GM18507 (cell line): ENCODE data around the gene RNF224.
A peak's percentile ranks its signal among the peaks of the same experiment; 100 is the strongest.
"Not testable (repeated sequence)": the region's sequence is repeated elsewhere in the genome, so short reads cannot be mapped to it uniquely, and the experiment has no call there.

ENCODE experiments used
- DNase-seq: peaks from one replicate; pipeline ENCODE4 v3.0.0; 2011; ENCODE audit warnings: low read depth; ENCODE audit not compliant: insufficient read length; ENCODE audit errors: extremely low spot score
- FAIRE-seq: peaks from 2 replicates; lab custom pipeline; 2011; peaks lifted over from hg19 to GRCh38; lab: Jason Lieb, UNC

The RNF224 gene

DNA sequence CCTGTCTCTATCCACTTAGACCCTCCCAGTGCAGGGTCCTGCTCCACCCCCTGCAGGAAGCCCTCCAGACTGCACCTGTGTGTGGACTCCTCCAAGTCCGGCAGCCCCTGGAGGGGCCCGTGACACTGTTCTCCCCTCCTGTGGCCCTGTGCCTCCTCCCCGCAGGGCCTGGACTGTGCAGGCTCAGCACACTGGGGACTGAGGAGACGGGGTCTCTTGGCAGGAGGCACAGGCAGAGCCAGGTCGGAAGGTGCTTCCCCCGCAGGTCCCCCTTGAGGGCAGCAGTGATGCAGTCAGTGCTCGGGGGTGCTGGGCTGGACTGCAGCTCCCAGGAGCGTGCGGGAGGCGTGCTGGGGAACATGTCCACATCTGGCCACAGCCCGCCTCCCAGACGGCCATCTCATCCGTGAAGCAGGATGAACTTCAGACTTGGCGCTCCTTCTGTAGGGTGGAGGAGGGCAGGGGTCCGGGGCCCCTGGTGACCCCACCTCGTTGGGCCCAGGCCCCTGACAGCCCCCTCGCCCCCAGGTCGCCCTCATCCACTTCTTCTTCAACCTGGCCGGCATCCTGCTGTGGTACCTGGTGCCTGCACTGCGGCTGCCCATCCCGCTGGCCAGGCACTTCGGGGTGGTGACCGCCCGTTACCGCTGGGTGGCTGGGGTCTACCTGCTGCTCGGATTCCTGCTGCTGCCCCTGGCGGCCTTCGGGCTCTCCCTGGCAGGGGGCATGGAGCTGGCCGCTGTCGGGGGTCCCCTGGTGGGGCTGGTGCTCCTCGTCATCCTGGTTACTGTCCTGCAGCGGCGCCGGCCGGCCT is 8.3 kb downstream of the RNF224 start:
- DNase-seq (no peak), FAIRE-seq (no peak)

DNA sequence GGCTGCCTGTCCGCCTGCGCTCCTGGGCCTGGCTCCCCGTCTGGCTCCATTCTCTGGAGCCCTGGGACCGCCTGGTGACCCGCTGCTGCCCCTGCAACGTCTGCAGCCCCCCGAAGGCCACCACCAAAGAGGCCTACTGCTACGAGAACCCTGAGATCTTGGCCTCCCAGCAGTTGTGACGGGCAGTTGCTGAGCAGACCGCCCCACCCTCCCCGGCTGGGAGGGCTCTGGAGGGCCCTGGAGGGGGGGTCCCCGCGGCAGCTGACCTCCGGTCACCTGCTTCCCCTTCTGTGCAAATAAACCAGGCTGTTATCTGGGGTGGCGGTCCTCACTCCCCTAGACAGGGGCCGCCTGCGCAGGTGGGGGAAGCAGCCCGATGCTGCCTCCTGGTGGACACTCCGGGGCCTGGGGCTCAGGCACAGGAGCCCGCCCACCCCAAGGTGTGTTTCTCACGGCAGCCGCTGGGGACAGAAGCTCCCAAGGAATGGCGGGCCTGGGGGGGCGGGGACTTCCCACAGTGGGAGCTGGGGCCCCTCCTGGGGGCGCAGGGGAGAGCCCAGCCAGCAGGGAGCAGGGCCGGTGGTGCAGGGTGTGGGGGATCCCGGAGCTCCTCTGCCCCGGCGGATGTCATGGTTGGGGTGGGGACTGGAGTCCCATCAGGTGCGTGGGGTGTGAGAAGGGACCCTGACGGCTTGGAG is 9.1 kb downstream of the RNF224 start:
- DNase-seq (peak; percentile 92), FAIRE-seq (peak; percentile 93)

DNA sequence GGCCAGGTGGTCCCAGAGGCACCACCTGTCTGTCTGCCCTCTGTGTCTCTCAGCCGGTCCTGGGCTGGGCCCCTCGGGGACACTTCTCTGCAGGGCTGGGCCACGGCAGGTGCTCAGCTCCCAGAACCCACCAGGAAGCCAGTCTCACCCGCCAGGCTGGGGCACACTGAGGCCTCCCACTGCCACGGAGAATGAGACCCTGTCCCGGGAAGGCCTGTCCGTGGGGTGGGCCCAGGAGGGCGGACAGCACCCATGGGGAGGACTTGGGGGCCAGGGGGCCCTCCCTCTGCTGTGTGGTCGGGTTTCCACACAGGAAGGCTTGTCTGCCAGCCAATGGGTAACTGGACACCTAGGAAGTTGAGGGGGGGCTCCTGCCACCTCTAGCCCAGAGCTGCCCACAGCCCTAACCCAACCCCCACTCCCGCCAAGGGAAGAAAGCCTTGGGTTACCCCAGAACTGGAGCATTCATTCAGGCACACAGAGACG is 9.7 kb downstream of the RNF224 start:
- no peak for DNase-seq
- FAIRE-seq = no peak

DNA sequence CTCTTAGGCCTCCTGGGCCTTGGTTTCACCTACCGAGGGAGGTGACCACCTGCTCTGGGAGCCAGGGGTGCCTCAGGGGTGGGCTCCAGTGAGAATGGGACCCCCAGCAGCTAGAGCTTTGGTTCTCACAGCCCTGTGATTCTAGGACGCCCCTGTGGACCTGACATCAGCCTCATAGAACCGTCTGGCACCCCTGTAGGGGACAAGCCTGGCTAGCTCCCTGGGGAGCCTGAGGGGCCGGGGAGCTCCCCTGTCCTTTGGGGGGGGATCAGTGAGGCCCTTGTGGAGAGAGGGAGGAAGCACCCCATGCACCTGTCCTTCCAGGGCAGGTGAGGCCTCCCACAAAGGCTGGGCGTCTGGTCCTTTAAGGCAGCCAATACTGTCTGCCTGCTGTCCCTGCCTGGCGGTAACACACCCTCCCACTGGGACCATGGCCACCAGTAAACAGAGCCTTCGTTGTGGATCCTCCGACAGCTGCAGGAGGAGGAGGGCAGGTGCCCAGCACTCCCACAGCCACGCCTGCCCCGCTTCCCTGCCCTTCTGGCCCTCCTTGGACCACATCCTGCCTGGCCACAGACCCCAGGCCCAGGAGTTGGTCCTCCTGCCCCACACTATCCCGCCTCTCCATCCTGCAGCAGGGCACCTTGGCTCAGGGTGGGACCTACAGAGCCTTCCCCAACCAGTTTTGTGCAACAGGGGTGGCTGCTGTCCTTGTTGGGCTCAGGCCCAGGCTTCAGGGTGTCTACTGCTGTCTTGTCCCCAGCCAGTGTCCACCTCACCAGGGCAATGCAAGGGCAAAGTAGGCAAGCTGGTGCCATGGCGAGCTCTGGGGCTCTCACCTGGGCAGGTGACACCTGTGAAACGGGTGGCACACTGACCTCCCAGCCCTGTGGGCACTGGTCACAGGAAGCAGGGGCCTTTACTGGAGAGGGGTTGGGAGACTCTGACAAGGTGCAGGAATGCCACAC is 10.7 kb downstream of the RNF224 start:
- FAIRE-seq = no peak

DNA sequence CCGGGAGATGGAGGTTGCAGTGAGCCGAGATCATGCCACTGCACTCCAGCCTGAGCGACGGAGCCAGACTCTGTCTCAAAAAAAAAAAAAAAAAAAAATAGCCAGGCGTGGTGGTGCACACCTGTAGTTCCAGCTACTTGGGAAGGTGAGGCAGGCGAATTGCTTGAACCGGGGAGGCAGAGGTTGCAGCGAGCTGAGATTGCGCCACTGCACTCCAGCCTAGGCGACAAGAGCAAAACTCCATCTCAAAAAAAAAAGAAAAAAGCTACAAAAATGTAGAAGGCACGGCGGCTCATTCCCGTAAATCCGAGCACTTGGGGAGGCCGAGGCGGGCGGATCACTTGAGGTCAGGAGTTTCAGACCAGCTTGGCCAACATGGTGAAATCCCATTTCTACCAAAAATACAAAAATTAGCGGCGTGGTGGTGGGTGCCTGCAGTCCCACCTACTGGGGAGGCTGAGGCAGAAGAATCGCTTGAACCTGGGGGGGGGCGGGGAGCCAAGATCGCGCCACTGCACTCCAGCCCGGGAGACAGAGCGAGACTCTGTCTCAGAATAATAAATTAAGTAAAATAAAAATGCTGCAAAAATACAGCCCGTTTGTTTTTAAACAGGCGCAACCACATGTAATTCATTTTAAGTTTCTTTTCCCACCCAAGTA is 12.4 kb downstream of the RNF224 start:
- DNase-seq, FAIRE-seq: not testable (repeated sequence)

More for the DNA sequence above, 10.7 kb downstream of the RNF224 start:
- no peak for DNase-seq

DNA sequence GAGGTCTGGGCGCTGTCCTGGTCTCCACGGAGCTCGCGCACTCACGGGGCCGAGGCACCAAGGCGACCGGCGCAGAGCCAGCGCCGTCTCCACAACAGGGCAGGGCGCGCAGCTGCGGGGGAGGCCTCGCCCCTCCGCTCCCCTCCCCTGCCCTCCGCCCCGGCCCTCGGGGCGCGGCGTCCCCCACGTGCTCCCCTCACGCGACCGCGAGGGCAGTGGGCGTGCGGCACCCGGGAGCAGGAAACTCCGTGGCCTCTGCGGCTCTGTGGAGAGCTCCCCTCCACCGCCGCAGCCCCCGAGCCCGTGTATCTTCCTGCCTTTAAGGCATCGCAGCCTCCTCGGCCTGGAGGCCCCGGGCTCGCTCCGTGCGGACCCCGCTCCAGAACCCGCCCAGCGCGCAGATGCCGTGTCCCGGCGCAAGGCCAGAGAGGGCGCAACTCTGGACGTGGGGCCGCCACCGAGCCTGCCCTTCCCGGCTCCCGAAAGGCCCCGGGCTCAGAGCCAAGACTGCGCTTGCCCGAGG is 13.1 kb downstream of the RNF224 start:
- FAIRE-seq (no peak), DNase-seq (no peak)

DNA sequence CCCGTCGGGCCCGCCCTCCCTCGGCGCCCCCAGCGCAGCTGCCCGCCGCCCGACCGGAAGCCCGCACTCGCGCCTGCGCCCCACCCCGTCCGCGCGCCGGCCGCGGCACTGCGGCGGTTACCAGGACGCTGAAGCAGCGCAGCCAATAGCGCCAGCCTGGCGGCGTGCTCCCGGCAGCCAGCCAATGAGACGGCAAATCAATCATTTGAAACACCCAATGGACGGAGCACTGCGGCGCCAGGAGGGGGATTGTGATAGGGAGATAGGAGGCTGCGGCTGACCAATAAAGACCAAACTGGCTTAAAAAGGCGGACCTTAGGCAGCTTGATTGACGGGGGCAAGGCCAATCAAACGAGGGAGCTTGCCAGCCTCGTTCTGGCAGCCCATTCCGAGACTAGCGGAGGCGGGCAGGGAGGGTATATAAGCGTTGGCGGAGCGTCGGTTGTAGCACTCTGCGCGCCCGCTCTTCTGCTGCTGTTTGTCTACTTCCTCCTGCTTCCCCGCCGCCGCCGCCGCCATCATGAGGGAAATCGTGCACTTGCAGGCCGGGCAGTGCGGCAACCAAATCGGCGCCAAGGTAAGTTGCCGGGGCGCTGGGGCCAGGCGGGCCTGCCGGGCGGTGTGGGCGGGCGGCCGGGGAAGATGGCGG is 13.7 kb downstream of the RNF224 start, which contains the start of gene TUBB4B:
Gene TUBB4B (plus strand): TSS at position 447 of the 649 bp plus-strand sequence. CDS start 74 bp downstream, at position 521.
- peak; percentile 97 for DNase-seq
- peak; percentile 100 for FAIRE-seq

DNA sequence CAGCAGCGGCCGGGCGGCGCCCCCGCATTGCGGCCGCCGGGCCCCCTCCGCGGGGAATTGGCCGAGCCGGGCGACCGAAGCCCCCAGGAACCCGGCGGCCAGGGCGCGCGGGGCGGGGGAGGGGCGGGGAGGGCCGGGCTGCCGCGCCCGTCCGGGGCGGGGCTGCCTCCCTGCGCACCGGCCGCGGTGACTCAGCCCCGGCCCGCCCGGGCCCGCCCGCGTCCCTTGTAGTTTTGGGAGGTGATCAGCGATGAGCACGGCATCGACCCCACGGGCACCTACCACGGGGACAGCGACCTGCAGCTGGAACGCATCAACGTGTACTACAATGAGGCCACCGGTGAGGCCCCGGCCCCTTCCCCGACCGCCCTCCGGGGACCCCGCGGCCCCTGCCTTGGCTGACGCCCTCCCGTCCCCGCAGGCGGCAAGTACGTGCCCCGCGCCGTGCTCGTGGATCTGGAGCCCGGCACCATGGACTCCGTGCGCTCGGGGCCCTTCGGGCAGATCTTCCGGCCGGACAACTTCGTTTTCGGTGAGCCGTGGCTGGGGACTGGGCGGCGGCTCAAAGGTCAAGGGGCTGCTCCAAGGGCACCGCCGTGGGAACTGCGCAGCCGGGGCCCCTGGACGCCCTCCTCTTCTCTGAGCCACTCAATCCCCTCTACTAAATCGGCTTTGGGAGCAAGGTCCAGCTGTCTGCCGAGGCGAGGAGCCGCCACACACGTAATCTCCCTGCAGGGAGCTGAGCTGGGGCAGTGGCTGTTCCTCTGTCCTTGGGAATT is 14.4 kb downstream of the RNF224 start:
- FAIRE-seq = no peak
- DNase-seq = no peak

DNA sequence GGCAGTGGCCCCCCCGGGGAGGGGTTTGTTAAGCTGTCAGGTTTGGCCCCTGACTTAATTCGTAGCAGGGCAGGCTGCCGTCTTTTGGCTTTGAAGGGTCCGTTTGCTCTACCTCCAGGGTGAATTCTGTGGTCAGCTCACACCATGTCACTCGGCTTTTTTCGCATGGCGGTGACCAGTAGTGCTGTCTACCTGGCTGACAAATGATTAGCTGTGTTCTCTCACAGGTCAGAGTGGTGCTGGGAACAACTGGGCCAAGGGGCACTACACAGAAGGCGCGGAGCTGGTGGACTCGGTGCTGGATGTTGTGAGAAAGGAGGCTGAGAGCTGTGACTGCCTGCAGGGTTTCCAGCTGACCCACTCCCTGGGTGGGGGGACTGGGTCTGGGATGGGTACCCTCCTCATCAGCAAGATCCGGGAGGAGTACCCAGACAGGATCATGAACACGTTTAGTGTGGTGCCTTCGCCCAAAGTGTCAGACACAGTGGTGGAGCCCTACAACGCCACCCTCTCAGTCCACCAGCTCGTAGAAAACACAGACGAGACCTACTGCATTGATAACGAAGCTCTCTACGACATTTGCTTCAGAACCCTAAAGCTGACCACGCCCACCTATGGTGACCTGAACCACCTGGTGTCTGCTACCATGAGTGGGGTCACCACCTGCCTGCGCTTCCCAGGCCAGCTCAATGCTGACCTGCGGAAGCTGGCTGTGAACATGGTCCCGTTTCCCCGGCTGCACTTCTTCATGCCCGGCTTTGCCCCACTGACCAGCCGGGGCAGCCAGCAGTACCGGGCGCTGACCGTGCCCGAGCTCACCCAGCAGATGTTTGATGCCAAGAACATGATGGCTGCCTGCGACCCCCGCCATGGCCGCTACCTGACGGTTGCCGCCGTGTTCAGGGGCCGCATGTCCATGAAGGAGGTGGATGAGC is 15.2 kb downstream of the RNF224 start:
- DNase-seq (no peak), FAIRE-seq (no peak)

DNA sequence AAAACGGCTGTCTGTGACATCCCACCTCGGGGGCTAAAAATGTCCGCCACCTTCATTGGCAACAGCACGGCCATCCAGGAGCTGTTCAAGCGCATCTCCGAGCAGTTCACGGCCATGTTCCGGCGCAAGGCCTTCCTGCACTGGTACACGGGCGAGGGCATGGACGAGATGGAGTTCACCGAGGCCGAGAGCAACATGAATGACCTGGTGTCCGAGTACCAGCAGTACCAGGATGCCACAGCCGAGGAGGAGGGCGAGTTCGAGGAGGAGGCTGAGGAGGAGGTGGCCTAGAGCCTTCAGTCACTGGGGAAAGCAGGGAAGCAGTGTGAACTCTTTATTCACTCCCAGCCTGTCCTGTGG is 15.9 kb downstream of the RNF224 start:
- not testable (repeated sequence) for FAIRE-seq, DNase-seq

DNA sequence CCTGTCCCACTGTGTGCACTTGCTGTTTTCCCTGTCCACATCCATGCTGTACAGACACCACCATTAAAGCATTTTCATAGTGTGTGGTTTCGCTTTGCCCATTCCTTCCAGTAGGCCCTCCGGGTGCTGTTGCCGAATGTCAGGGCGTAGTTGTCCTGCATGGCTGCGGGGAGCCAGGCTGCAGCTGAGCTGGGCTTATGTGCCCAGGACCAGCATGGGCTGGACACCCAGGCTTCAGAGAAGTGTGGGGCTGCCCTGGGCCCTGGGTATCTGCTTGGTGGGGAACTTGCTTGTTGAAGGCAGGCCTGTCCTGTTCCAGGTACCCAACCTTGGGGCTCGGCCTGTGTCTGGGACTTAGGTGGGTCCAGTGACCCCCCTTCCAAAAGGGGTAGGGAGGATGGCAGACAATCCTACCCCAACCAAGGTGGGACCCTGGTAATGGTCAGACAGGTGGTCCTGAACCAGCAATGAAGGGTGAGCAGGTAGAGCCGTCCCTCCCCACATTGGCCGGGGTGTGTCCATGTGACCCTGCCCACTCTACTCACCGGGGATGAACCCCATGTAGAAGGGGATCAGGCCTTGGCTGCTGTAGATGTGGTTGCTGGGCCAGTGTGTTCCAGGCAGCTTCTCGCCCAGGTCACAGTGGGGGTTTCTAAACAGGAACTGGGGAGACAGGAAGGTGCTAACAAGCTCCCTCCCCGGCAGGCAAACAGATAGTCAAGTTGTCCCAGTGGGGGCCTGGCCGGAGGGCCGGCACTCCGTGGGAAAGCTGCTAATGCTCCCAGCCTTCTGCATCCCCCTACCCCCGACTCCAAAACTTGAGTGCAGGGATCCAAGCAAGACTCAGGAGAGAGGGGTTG is 16.6 kb downstream of the RNF224 start:
- no peak for FAIRE-seq
- DNase-seq = no peak

DNA sequence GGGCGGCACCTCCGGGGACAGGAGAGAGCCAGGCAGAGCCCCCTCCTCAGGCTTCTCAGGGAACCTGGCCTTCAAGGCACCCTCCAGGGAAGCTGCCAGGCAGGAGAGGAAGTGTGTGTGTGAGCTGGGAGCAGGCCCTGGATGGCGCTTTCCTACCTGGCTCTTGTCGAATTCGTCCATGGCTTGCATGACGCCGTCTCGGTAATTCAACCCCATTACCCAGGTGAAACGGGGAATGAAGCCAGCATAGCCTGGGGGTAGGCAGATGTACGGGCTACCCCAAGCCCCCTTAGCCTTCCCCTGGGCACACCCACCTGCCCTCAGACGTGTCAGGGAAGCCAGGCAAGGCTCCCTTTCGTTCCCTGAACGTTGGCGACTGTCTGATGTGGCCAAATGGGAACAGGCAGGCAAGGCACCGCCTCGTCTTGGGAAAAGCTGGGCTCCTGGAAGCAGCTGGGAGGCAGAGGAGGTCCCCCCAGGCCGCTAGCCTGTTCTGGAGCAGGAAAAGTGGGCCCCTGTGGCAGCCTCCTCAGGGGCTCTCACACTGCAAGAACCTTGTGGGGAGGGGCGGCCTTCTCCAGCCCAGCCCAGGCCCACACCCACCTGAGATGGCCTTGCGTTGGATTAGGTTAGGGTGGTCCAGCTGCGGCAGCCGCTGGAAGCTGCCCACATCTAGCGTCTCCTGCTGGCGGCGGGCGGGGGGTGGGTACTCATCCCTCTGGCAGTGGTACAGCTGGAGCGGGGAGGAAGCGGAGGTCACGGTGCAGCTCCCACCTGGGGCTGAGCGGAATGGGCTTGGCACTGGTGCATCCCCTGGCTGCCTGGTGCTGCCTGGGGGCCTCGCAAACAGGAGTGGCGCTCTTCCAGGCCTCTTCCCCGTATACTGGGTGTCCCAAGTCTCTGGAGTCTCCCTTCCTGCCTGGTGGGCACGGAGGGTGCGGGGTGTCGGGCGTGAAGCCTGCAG is 17.5 kb downstream of the RNF224 start:
- DNase-seq (no peak), FAIRE-seq (no peak)

DNA sequence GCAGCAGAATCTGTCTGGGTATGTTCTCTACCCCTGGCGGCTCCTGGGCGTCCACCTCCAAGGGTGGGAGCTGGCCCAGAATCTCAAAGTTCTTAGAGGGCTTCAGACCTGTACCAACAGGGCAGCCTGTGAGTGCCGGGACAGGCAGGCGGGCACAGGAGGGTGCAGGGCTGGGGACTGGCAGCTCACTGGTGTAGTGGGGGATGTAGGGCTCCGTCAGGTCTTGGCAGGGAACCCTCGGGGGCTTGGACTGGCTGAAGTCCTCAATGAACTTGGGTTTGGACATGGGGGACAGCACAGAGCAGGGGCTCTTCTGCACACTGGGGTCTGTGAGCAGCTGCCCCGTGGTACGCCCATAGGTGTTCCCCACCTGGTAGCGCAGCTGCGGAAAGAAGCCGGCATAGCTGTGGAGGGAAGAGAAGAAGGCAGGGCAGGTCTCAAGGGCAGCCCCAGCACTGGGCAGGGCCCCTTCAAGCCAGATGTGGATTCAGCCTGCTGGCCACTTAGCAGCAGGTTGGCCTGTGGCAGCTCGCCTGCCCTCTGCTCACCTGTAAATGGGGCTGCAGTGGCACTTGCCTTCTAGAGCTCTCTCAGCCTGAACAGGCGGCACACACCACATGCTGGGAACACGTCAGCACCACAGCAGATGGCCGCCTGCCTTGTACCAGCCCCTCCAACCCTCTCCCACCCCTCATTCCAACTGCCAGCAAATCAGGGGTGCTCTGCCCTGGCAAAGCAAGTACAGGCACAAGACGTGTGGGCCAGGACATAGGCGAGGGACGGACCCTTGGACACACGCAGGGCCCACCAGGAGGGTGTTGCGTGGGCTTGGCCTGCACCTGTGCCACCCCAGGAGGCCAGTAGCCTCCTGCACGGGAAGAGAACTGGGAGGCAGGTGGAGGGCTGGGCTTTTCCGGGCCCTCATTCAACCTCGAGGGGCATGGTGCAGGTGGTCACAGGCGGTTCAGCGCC is 18.4 kb downstream of the RNF224 start:
- FAIRE-seq = no peak
- DNase-seq = no peak
